ENCODE data around the gene PRKAB1.
A peak's percentile ranks its signal among the peaks of the same experiment; 100 is the strongest.

Gene PRKAB1

GRCh38 chr12:119681728-119682638 lies 14.1 kb downstream of the PRKAB1 start:
- H3K4me3 ChIP-seq (ENCODE audit: low read depth, low read length): no peak overlapping the region
- no peak for DNase-seq (ENCODE audit: low read depth)

- no peak overlapping the region for H3K4me3 ChIP-seq (ENCODE audit: low read depth, low read length)
- DNase-seq (ENCODE audit: low read depth): no peak
These were observed 14.8 kb downstream of the PRKAB1 start for GRCh38 chr12:119682639-119683252.

GRCh38 chr12:119683413-119683812 lies 15.5 kb downstream of the PRKAB1 start:
- H3K4me3 ChIP-seq (ENCODE audit: low read depth, low read length): no peak overlapping the region
- no peak for DNase-seq (ENCODE audit: low read depth)

GRCh38 chr12:119683816-119684215 lies 15.9 kb downstream of the PRKAB1 start:
- DNase-seq (ENCODE audit: low read depth): no peak
- no peak overlapping the region for H3K4me3 ChIP-seq (ENCODE audit: low read depth, low read length)

GRCh38 chr12:119684711-119685369 lies 16.9 kb downstream of the PRKAB1 start:
- DNase-seq (ENCODE audit: low read depth): no peak
- H3K4me3 ChIP-seq (ENCODE audit: low read depth, low read length): no peak overlapping the region

GRCh38 chr12:119685375-119685774 lies 17.4 kb downstream of the PRKAB1 start:
- no peak overlapping the region for H3K4me3 ChIP-seq (ENCODE audit: low read depth, low read length)
- no peak for DNase-seq (ENCODE audit: low read depth)

GRCh38 chr12:119686355-119686754 lies 18.4 kb downstream of the PRKAB1 start:
- DNase-seq (ENCODE audit: low read depth): no peak
- no peak overlapping the region for H3K4me3 ChIP-seq (ENCODE audit: low read depth, low read length)

- no peak overlapping the region for H3K4me3 ChIP-seq (ENCODE audit: low read depth, low read length)
- DNase-seq (ENCODE audit: low read depth): no peak
These were observed 18.8 kb downstream of the PRKAB1 start for GRCh38 chr12:119686776-119687175.

GRCh38 chr12:119687406-119687805 lies 19.5 kb downstream of the PRKAB1 start:
- DNase-seq (ENCODE audit: low read depth): no peak

GRCh38 chr12:119687879-119688278 lies 19.9 kb downstream of the PRKAB1 start:
- no peak for DNase-seq (ENCODE audit: low read depth)
- H3K4me3 ChIP-seq (ENCODE audit: low read depth, low read length): no peak overlapping the region

More at GRCh38 chr12:119687406-119687805, 19.5 kb downstream of the PRKAB1 start:
- H3K4me3 ChIP-seq (ENCODE audit: low read depth, low read length): no peak overlapping the region

GRCh38 chr12:119689935-119690500 lies 22.1 kb downstream of the PRKAB1 start:
- DNase-seq (ENCODE audit: low read depth): no peak
- H3K4me3 ChIP-seq (ENCODE audit: low read depth, low read length): no peak overlapping the region

- DNase-seq (ENCODE audit: low read depth): no peak
- H3K4me3 ChIP-seq (ENCODE audit: low read depth, low read length): no peak overlapping the region
These were observed 23.4 kb downstream of the PRKAB1 start for GRCh38 chr12:119691202-119691810.

- no peak for DNase-seq (ENCODE audit: low read depth)
- H3K4me3 ChIP-seq (ENCODE audit: low read depth, low read length): no peak overlapping the region
These were observed 24.5 kb downstream of the PRKAB1 start for GRCh38 chr12:119692410-119692809.

GRCh38 chr12:119692997-119693396 lies 25.1 kb downstream of the PRKAB1 start:
- peak; percentile 83 for DNase-seq (ENCODE audit: low read depth)
- H3K4me3 ChIP-seq (ENCODE audit: low read depth, low read length): no peak overlapping the region

- H3K4me3 ChIP-seq (ENCODE audit: low read depth, low read length): no peak overlapping the region
These were observed 25.6 kb downstream of the PRKAB1 start for GRCh38 chr12:119693511-119693910.

GRCh38 chr12:119694111-119694510 lies 26.2 kb downstream of the PRKAB1 start:
- no peak overlapping the region for H3K4me3 ChIP-seq (ENCODE audit: low read depth, low read length)
- DNase-seq (ENCODE audit: low read depth): no peak

More at GRCh38 chr12:119693511-119693910, 25.6 kb downstream of the PRKAB1 start:
- no peak for DNase-seq (ENCODE audit: low read depth)

- no peak for DNase-seq (ENCODE audit: low read depth)
- H3K4me3 ChIP-seq (ENCODE audit: low read depth, low read length): no peak overlapping the region
These were observed 27.1 kb downstream of the PRKAB1 start for GRCh38 chr12:119695034-119695433.

GRCh38 chr12:119696943-119697342 lies 29.0 kb downstream of the PRKAB1 start:
- no peak overlapping the region for H3K4me3 ChIP-seq (ENCODE audit: low read depth, low read length)
- DNase-seq (ENCODE audit: low read depth): no peak

- no peak overlapping the region for H3K4me3 ChIP-seq (ENCODE audit: low read depth, low read length)
- DNase-seq (ENCODE audit: low read depth): no peak
These were observed 31.3 kb downstream of the PRKAB1 start for GRCh38 chr12:119699199-119699760.
